Adrenal gland (tissue), 5 donors: ENCODE data around the gene MRPS33.

Source experiments
- POLR2A ChIP-seq, 2 donors: fragments of 450-650 bp; IDR thresholded peaks; one replicate each; pipeline ENCODE4 v1.6.1; 2017; ENCODE audit warnings: antibody characterized with exemption in 2 of 2, mild to moderate bottlenecking in 2 of 2, moderate library complexity in 1 of 2
- TF ChIP-seq, protein P1 (sequence below), 6 experiments: fragments of 450-650 bp in 4 of 6; fragments of 200-600 bp in 2 of 6; sonication (generic) in 1 of 6; IDR thresholded peaks; 1 replicate in 5 of 6; 2 replicates in 1 of 6; pipeline versions ENCODE4 v1.5.1 to v1.8.0; 2016 to 2021; ENCODE audit warnings: antibody characterized with exemption in 6 of 6, mild to moderate bottlenecking in 2 of 6, moderate library complexity in 1 of 6
- donor health status: DM: no; HTN: no; CAD: no.

DNA sequence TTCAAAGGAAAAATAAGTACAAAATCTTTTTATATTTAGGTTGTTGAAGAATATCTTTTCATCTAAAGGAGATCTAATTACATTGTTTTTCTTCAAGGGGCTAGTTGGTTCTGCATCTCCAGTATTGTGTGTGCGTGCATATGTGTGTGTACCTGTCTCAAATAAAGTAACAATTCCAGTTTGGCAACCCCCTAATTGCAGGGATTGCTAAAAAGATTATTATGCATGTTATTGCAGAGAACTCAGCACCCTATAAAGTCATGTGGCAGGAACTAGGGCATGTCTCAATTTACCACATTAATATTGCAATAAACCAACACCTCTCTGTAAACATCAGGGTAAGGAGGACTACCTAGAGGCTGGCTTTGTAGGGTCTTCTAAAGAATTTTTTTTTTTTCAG, 37.0 kb downstream of the MRPS33 start:
- no peak for TF ChIP-seq POLR2A (IDR thresholded peaks at IDR 0.05)
- TF ChIP-seq, protein P1, sequence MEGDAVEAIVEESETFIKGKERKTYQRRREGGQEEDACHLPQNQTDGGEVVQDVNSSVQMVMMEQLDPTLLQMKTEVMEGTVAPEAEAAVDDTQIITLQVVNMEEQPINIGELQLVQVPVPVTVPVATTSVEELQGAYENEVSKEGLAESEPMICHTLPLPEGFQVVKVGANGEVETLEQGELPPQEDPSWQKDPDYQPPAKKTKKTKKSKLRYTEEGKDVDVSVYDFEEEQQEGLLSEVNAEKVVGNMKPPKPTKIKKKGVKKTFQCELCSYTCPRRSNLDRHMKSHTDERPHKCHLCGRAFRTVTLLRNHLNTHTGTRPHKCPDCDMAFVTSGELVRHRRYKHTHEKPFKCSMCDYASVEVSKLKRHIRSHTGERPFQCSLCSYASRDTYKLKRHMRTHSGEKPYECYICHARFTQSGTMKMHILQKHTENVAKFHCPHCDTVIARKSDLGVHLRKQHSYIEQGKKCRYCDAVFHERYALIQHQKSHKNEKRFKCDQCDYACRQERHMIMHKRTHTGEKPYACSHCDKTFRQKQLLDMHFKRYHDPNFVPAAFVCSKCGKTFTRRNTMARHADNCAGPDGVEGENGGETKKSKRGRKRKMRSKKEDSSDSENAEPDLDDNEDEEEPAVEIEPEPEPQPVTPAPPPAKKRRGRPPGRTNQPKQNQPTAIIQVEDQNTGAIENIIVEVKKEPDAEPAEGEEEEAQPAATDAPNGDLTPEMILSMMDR (IDR thresholded peaks at IDR 0.05): no peak
